RCC 7860 (cell line): ENCODE measurements around the gene IFT122.

Experiments used
- DNase-seq: peaks from one replicate; pipeline ENCODE4 v3.0.0-alpha.2; 2015; ENCODE audit warnings: low spot score
- FAIRE-seq: peaks from 2 replicates; lab custom pipeline; 2012; peaks lifted over from hg19 to GRCh38; lab: Jason Lieb, UNC

The IFT122 gene

GRCh38 chr3:129555153-129555550 is 115.1 kb downstream of the IFT122 start:
- no peak for DNase-seq
- no peak for FAIRE-seq

- no peak for DNase-seq
- no peak for FAIRE-seq
Observed at GRCh38 chr3:129555616-129556357, 115.8 kb downstream of the IFT122 start.

GRCh38 chr3:129556358-129556695 is 116.3 kb downstream of the IFT122 start:
- FAIRE-seq (no peak), DNase-seq (no peak)

- DNase-seq (no peak), FAIRE-seq (no peak)
Observed at GRCh38 chr3:129556890-129557547, 117.0 kb downstream of the IFT122 start.

- FAIRE-seq (no peak), DNase-seq (no peak)
Observed at GRCh38 chr3:129557548-129557894, 117.5 kb downstream of the IFT122 start.

GRCh38 chr3:129558081-129558771 is 118.2 kb downstream of the IFT122 start:
- no peak for DNase-seq
- no peak for FAIRE-seq

GRCh38 chr3:129558772-129559564 is 118.9 kb downstream of the IFT122 start:
- peak; percentile 57 for DNase-seq
- FAIRE-seq = no peak

GRCh38 chr3:129559565-129560079 is 119.6 kb downstream of the IFT122 start:
- FAIRE-seq = no peak

GRCh38 chr3:129560269-129560787 is 120.3 kb downstream of the IFT122 start:
- DNase-seq = no peak
- no peak for FAIRE-seq

More at GRCh38 chr3:129559565-129560079, 119.6 kb downstream of the IFT122 start:
- no peak for DNase-seq

- FAIRE-seq (no peak), DNase-seq (no peak)
Observed at GRCh38 chr3:129560911-129561594, 121.0 kb downstream of the IFT122 start.

- DNase-seq = no peak
- no peak for FAIRE-seq
Observed at GRCh38 chr3:129561619-129562248, 121.7 kb downstream of the IFT122 start.

- FAIRE-seq = no peak
- no peak for DNase-seq
Observed at GRCh38 chr3:129562803-129563202, 122.8 kb downstream of the IFT122 start.

GRCh38 chr3:129563332-129563731 is 123.3 kb downstream of the IFT122 start:
- DNase-seq = no peak
- no peak for FAIRE-seq

- DNase-seq (no peak), FAIRE-seq (no peak)
Observed at GRCh38 chr3:129563850-129564535, 124.0 kb downstream of the IFT122 start.

- FAIRE-seq (no peak), DNase-seq (no peak)
Observed at GRCh38 chr3:129564981-129565644, 125.1 kb downstream of the IFT122 start.

GRCh38 chr3:129565902-129566301 is 125.9 kb downstream of the IFT122 start:
- no peak for FAIRE-seq

GRCh38 chr3:129567176-129567705 is 127.2 kb downstream of the IFT122 start:
- no peak for FAIRE-seq
- no peak for DNase-seq

More at GRCh38 chr3:129565902-129566301, 125.9 kb downstream of the IFT122 start:
- DNase-seq = no peak

- FAIRE-seq (no peak), DNase-seq (no peak)
Observed at GRCh38 chr3:129567939-129568338, 127.9 kb downstream of the IFT122 start.
